Measurements from ENCODE around the gene CDKAL1.
"Not testable (repeated sequence)": the region's sequence is repeated elsewhere in the genome, so short reads cannot be mapped to it uniquely, and the experiment has no call there.

The CDKAL1 gene

DNA sequence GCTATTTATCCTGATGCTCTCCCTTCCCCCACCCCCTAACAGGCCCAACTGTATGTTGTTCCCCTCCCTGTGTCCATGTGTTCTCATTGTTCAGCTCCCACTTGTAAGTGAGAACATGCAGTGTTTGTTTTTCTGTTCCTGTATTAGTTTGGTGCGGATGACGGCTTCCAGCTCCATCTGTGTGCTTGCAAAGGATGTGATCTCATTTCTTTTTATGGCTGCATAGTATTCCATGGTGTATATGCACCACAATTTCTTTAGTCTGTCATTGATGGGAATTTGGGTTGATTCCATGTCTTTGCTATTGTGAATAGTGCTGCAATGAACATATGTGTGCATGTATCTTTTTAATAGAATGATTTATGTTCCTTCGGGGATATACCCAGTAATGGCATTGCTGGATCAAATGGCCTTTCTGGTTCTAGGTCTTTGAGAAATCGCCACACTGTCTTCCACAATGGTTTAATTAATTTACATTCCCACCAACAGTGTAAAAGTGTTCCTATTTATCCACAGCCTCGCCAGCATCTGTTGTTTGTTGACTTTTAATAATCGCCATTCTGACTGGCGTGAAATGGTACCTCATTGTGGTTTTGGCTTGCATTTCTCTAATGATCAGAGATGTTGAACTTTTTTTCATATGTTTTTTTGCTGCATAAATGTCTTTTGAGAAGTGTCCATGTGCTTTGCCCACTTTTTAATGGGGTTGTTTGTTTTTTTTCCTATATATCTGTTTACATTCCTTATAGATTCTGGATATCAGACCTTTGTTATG lies 115.6 kb downstream of the CDKAL1 start:
- not testable (repeated sequence) for H3K27me3 Mint-ChIP-seq; ATAC-seq (replicated peaks); H3K27ac Mint-ChIP-seq; H3K9me3 Mint-ChIP-seq; H3K4me3 Mint-ChIP-seq; DNase-seq
- Mint-ChIP-seq H3K4me1 (peaks cover 4 to 25% of the 10 kb centered on the region in 2 donors), H3K36me3 (peaks cover 18 to 35% of the 10 kb centered on the region in 2 donors)

- ATAC-seq (replicated peaks) = no peak
- H3K27me3 Mint-ChIP-seq = no peaks in the 10 kb centered on the region
- H3K4me3 Mint-ChIP-seq = no peak overlapping the region
- DNase-seq = no peak
- peaks cover 12 to 22% of the 10 kb centered on the region in 2 donors for H3K4me1 Mint-ChIP-seq
- H3K27ac Mint-ChIP-seq = no peak overlapping the region
- H3K36me3 Mint-ChIP-seq = peaks cover 24 to 48% of the 10 kb centered on the region in 2 donors
- H3K9me3 Mint-ChIP-seq = peaks cover 0 to 2% of the 10 kb centered on the region in 2 donors
These were observed 118.2 kb downstream of the CDKAL1 start for GRCh38 chr6:20652299-20653084.

DNA sequence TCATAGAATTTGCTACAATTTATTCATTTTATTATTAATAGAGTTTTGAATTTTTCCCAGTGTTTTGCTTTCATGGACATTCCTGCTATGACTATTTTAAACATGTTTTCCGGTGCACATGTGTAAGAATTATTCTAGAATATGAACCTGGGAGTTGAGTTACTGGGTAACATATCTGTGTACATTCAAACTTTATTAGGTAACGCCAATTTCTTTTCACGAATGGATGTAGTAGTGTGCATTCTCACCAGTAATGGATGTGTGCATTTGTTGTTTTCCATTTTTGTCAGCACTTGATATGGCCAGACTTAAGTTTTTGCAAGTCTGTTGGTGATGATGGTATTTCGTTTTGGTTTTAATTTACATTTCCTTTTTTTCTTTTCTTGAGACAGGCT lies 118.8 kb downstream of the CDKAL1 start:
- H3K36me3 Mint-ChIP-seq = peaks cover 24 to 49% of the 10 kb centered on the region in 2 donors
- peaks cover 0 to 2% of the 10 kb centered on the region in 2 donors for H3K9me3 Mint-ChIP-seq
- ATAC-seq (replicated peaks) = no peak
- DNase-seq = no peak
- H3K4me1 Mint-ChIP-seq = peaks cover 13 to 19% of the 10 kb centered on the region in 2 donors
- H3K27ac Mint-ChIP-seq = no peak overlapping the region
- H3K27me3 Mint-ChIP-seq = no peaks in the 10 kb centered on the region
- H3K4me3 Mint-ChIP-seq = no peak overlapping the region

- H3K27ac Mint-ChIP-seq = no peak overlapping the region
- no peak overlapping the region for H3K4me3 Mint-ChIP-seq
- no peak for DNase-seq
- H3K27me3 Mint-ChIP-seq = no peaks in the 10 kb centered on the region
- peaks cover 20 to 30% of the 10 kb centered on the region in 2 donors for H3K4me1 Mint-ChIP-seq
- no peak for ATAC-seq (replicated peaks)
- peaks cover 2 to 5% of the 10 kb centered on the region in 2 donors for H3K9me3 Mint-ChIP-seq
- H3K36me3 Mint-ChIP-seq = peaks cover 23 to 50% of the 10 kb centered on the region in 2 donors
These were observed 121.1 kb downstream of the CDKAL1 start for GRCh38 chr6:20655317-20655716.

DNA sequence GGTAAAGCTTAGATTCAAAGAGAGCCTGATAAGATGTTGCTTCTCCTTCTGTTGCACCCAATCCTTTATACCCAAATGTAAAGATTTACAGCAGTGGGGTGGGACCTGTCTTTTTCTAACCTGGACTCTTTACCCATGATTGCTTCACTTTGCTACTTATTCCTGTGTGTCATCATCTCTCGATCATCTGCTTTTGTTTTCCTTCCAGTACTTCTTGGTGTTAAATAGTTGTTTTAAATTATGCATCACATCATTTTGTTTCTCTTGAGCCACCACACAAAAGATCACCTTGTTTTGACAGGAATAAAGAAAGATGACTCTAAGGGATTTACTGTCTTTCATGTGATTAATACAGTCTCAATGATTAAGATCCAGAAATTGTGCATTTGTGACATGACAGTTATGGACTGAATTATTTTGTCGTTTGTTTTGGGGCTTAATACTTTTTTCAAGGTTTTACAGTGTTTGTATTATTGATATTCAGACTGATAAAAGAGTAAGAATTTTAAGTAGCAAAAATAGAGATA lies 123.1 kb downstream of the CDKAL1 start:
- Mint-ChIP-seq H3K4me3 (no peak overlapping the region), H3K27ac (no peak overlapping the region), H3K36me3 (peaks cover 15 to 42% of the 10 kb centered on the region in 2 donors), H3K4me1 (peaks cover 18 to 28% of the 10 kb centered on the region in 2 donors), H3K27me3 (no peaks in the 10 kb centered on the region), H3K9me3 (peaks cover 2 to 5% of the 10 kb centered on the region in 2 donors)
- no peak for ATAC-seq (replicated peaks)
- no peak for DNase-seq

DNA sequence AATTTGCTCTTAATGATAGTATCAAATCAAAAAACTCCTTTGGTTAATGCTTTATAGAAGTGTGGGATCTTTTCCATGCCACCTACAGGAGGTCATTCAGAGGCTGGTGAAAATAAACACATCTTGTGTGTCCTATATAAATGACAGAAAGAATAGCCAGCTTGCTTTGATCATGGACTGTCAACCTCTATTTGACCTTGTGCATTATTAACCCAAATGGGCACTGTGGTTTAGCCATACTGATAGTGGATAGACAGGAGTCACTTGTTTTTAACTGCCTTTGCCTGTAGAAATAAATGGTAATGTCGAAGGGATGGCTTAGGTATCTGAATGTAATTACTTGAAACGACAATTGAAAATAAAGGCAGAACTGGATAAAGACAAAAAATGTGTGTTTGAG lies 123.8 kb downstream of the CDKAL1 start:
- Mint-ChIP-seq H3K36me3 (peaks cover 15 to 40% of the 10 kb centered on the region in 2 donors), H3K4me3 (no peak overlapping the region), H3K27ac (no peak overlapping the region), H3K4me1 (peaks cover 18 to 24% of the 10 kb centered on the region in 2 donors), H3K9me3 (peaks cover 2 to 5% of the 10 kb centered on the region in 2 donors), H3K27me3 (no peaks in the 10 kb centered on the region)
- ATAC-seq (replicated peaks) = no peak
- no peak for DNase-seq

DNA sequence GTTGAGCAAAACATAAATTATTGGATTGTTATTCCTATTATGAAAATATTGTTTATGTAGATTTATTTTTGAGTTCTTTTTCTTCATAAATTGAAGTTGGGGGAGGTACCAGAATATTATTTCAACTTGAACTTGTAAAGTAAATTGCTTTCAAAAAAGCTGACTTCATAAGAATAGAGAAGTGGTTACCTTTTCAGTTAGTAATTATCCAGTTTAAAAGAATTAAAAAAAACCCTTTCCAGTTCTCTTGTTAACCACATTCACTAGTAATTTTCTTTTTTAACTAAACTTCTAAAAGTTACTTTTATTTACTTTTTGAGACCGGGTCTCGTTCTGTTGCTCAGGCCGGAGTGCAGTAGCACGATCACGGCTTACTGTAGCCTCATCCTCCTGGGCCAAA lies 124.3 kb downstream of the CDKAL1 start:
- H3K27ac Mint-ChIP-seq = no peak overlapping the region
- no peaks in the 10 kb centered on the region for H3K27me3 Mint-ChIP-seq
- DNase-seq = no peak
- no peak for ATAC-seq (replicated peaks)
- H3K36me3 Mint-ChIP-seq = peaks cover 18 to 35% of the 10 kb centered on the region in 2 donors
- H3K9me3 Mint-ChIP-seq = peaks cover 2 to 5% of the 10 kb centered on the region in 2 donors
- H3K4me3 Mint-ChIP-seq = no peak overlapping the region
- peaks cover 18 to 24% of the 10 kb centered on the region in 2 donors for H3K4me1 Mint-ChIP-seq

- no peak overlapping the region for H3K4me3 Mint-ChIP-seq
These were observed 126.3 kb downstream of the CDKAL1 start for GRCh38 chr6:20660534-20660933.

GRCh38 chr6:20661721-20662120 lies 127.5 kb downstream of the CDKAL1 start:
- Mint-ChIP-seq H3K4me3 (no peak overlapping the region), H3K4me1 (peaks cover 13 to 24% of the 10 kb centered on the region in 2 donors), H3K36me3 (peaks cover 11 to 17% of the 10 kb centered on the region in 2 donors), H3K27ac (no peak overlapping the region), H3K27me3 (no peaks in the 10 kb centered on the region), H3K9me3 (peaks cover 2 to 5% of the 10 kb centered on the region in 2 donors)
- no peak for ATAC-seq (replicated peaks)
- DNase-seq = no peak

More at GRCh38 chr6:20660534-20660933, 126.3 kb downstream of the CDKAL1 start:
- Mint-ChIP-seq H3K9me3 (peaks cover 2 to 5% of the 10 kb centered on the region in 2 donors), H3K27me3 (no peaks in the 10 kb centered on the region), H3K27ac (no peak overlapping the region), H3K36me3 (peaks cover 15 to 22% of the 10 kb centered on the region in 2 donors), H3K4me1 (peaks cover 16 to 24% of the 10 kb centered on the region in 2 donors)
- ATAC-seq (replicated peaks) (no peak), DNase-seq (no peak)

- peaks cover 14 to 30% of the 10 kb centered on the region in 2 donors for H3K4me1 Mint-ChIP-seq
- no peaks in the 10 kb centered on the region for H3K27me3 Mint-ChIP-seq
- DNase-seq (no peak), ATAC-seq (replicated peaks) (no peak)
- peaks cover 13 to 20% of the 10 kb centered on the region in 2 donors for H3K36me3 Mint-ChIP-seq
- peaks cover 2 to 5% of the 10 kb centered on the region in 2 donors for H3K9me3 Mint-ChIP-seq
- no peak overlapping the region for H3K4me3 Mint-ChIP-seq
- H3K27ac Mint-ChIP-seq = no peak overlapping the region
These were observed 130.0 kb downstream of the CDKAL1 start for GRCh38 chr6:20664250-20664649.

GRCh38 chr6:20665290-20665689 lies 131.0 kb downstream of the CDKAL1 start:
- Mint-ChIP-seq H3K9me3 (no peaks in the 10 kb centered on the region), H3K4me1 (peaks cover 13 to 26% of the 10 kb centered on the region in 2 donors), H3K27me3 (no peaks in the 10 kb centered on the region), H3K36me3 (peaks cover 12 to 15% of the 10 kb centered on the region in 2 donors), H3K27ac (no peak overlapping the region), H3K4me3 (no peak overlapping the region)
- DNase-seq (no peak), ATAC-seq (replicated peaks) (no peak)

GRCh38 chr6:20669571-20670314 lies 135.5 kb downstream of the CDKAL1 start:
- no peak overlapping the region for H3K27ac Mint-ChIP-seq
- DNase-seq (no peak), ATAC-seq (replicated peaks) (peak; percentile 75 to 96)
- no peak overlapping the region for H3K4me3 Mint-ChIP-seq
- H3K36me3 Mint-ChIP-seq = peaks cover 21 to 23% of the 10 kb centered on the region in 2 donors
- H3K9me3 Mint-ChIP-seq = peaks cover 0 to 3% of the 10 kb centered on the region in 2 donors
- no peaks in the 10 kb centered on the region for H3K27me3 Mint-ChIP-seq
- peaks cover 15 to 18% of the 10 kb centered on the region in 2 donors for H3K4me1 Mint-ChIP-seq

DNA sequence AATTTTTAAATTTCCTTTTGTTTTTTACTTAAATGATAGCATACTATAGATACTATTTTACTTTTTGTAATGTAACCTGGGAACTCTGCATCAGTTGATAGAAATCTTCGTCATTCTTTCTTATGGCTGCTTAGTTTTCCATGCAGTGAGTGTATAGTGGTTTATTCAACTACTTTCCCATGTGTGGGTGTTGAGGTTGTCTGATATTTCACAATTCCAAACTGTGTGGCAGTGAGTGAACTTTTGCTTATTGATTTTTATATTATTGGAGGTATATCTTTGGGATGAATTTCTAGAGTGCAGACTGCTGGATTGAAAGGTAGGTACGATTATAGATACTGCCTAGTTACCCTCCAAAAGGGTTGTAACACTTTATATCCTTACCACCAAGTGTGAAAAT lies 136.5 kb downstream of the CDKAL1 start:
- H3K4me1 Mint-ChIP-seq = peaks cover 16 to 19% of the 10 kb centered on the region in 2 donors
- H3K36me3 Mint-ChIP-seq = peaks cover 21 to 24% of the 10 kb centered on the region in 2 donors
- ATAC-seq (replicated peaks) (no peak), DNase-seq (no peak)
- H3K27me3 Mint-ChIP-seq = no peaks in the 10 kb centered on the region
- no peak overlapping the region for H3K4me3 Mint-ChIP-seq
- peaks cover 0 to 3% of the 10 kb centered on the region in 2 donors for H3K9me3 Mint-ChIP-seq
- H3K27ac Mint-ChIP-seq = no peak overlapping the region

DNA sequence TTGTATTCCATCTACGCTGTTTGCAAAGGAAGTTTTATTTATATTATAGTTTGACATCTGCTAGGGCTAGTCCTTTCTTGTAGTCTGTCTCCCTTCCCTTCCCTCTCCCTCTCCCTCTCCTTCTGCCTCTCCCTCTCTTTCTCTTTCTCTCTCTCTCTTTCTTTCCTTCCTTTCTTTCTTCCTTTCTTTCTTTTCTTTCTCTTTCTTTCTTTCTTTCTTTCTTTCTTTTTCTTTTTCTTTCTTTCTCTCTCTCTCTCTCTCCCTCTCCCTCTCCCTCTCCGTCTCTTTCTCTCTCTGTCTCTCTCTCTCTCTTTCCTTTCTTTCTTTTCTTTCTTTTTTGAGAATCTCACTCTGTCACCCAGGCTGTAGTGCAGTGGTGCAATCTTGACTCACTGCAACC lies 137.8 kb downstream of the CDKAL1 start:
- no peak overlapping the region for H3K27ac Mint-ChIP-seq
- H3K4me1 Mint-ChIP-seq = peaks cover 16 to 19% of the 10 kb centered on the region in 2 donors
- ATAC-seq (replicated peaks) = no peak
- no peaks in the 10 kb centered on the region for H3K27me3 Mint-ChIP-seq
- DNase-seq = no peak
- H3K4me3 Mint-ChIP-seq = no peak overlapping the region
- peaks cover 0 to 3% of the 10 kb centered on the region in 2 donors for H3K9me3 Mint-ChIP-seq
- peaks cover 21 to 24% of the 10 kb centered on the region in 2 donors for H3K36me3 Mint-ChIP-seq

Measured in stimulated activated naive B cell treated with anti-CD40 and anti-IgM and Interleukin-4, amounts not matched to agents 10 μg/mL and 1 μg/mL and 100 μg/mL, for 72 hours (primary cell).